PC-9 (cell line): ENCODE data around the gene GSTP1. TPM values are rescaled to one million over a fixed set of nuclear protein-coding genes. Genes with fewer than 3 reads are reported as not detected.
"Not testable (repeated sequence)": the region's sequence is repeated elsewhere in the genome, so short reads cannot be mapped to it uniquely, and the experiment has no call there.

Experiments used
- BruUV-seq: library from RNA; stranded (reverse); fragments of 400-500 nt; replicated peaks from 2 replicates; lab custom pipeline; 2021; lab: Mats Ljungman, UMichigan
- CTCF ChIA-PET: fragments of 300-600 bp; sonication (Branson Sonifier 250); formaldehyde crosslinking; loops from one replicate; lab custom pipeline; 2022; ENCODE audit warnings: antibody characterized with exemption; lab: Charles Lee
- POLR2A ChIA-PET: fragments of 300-600 bp; sonication (Branson Sonifier 250); formaldehyde crosslinking; loops from one replicate; lab custom pipeline; 2022; ENCODE audit warnings: antibody characterized with exemption; ENCODE audit not compliant: unreplicated experiment; lab: Charles Lee
- DNase-seq, 2 experiments: peaks; one replicate each; pipeline versions ENCODE4 v3.0.0 to v3.0.0-alpha.2; 2015 to 2022; ENCODE audit warnings: mixed read lengths in 1 of 2
- H2AFZ ChIP-seq: fragments of 200-600 bp; sonication (generic); 2 replicates; pipeline ENCODE4 v1.8.1; 2017; ENCODE audit warnings: antibody characterized with exemption
- H3F3A ChIP-seq: fragments of 200-600 bp; sonication (generic); 2 replicates; pipeline ENCODE4 v1.8.1; 2017; ENCODE audit warnings: antibody characterized with exemption, mild to moderate bottlenecking, low read depth; ENCODE audit not compliant: insufficient read depth
- H3K27ac ChIP-seq: fragments of 200-600 bp; sonication (generic); 2 replicates; pipeline ENCODE4 v1.6.1; 2016; ENCODE audit warnings: mixed run types
- H3K27me3 ChIP-seq: fragments of 200-600 bp; sonication (generic); 2 replicates; pipeline ENCODE4 v1.6.1; 2016; ENCODE audit warnings: low read depth, mixed run types; ENCODE audit not compliant: insufficient read depth
- H3K36me3 ChIP-seq: fragments of 200-600 bp; sonication (generic); 2 replicates; pipeline ENCODE4 v1.6.1; 2016; ENCODE audit warnings: low read depth, mixed run types
- H3K4me1 ChIP-seq: fragments of 200-600 bp; sonication (generic); replicated peaks from 2 replicates; pipeline ENCODE4 v1.6.1; 2016; ENCODE audit warnings: mixed run types; ENCODE audit not compliant: insufficient read depth
- H3K4me2 ChIP-seq: fragments of 200-600 bp; sonication (generic); 2 replicates; pipeline ENCODE4 v1.6.1; 2017; ENCODE audit warnings: mixed run types
- H3K4me3 ChIP-seq: fragments of 200-600 bp; sonication (generic); 2 replicates; pipeline ENCODE4 v1.6.1; 2016; ENCODE audit warnings: mixed run types
- H3K79me2 ChIP-seq: fragments of 200-600 bp; sonication (generic); 2 replicates; pipeline ENCODE4 v1.6.1; 2017; ENCODE audit warnings: low read depth, mixed run types
- H3K9me2 ChIP-seq: fragments of 200-600 bp; sonication (generic); 2 replicates; pipeline ENCODE4 v1.8.1; 2017; ENCODE audit warnings: mild to moderate bottlenecking; ENCODE audit not compliant: insufficient read depth
- H3K9me3 ChIP-seq: fragments of 200-600 bp; sonication (generic); 2 replicates; pipeline ENCODE4 v1.8.1; 2016; ENCODE audit warnings: low read depth; ENCODE audit not compliant: insufficient read depth
- H4K20me1 ChIP-seq: fragments of 200-600 bp; sonication (generic); 2 replicates; pipeline ENCODE4 v1.8.1; 2017; ENCODE audit not compliant: insufficient read depth
- intact Hi-C: fragments of 100-400 bp; cut with micrococcal nuclease; formaldehyde crosslinking; loops from one replicate; pipeline ENCODE4 v1.10.0; 2022; ENCODE audit not compliant: unreplicated experiment
- total RNA-seq: library from RNA; stranded (reverse); gene quantifications from 2 replicates; pipeline ENCODE4 v1.2.3, GENCODE V29; 2021

The GSTP1 gene
- total RNA-seq, 1 experiment from 2014 or later: 2,063 TPM

- CTCF ChIA-PET: interaction anchor here (0.6 kb wide), 1 partner anchor 424 kb away, joined by 11 read pairs; no protein-coding TSS in a partner anchor
- intact Hi-C loops, H3K79me2 ChIP-seq, H4K20me1 ChIP-seq, H2AFZ ChIP-seq, H3K27ac ChIP-seq, H3K27me3 ChIP-seq, H3K9me3 ChIP-seq, H3F3A ChIP-seq, BruUV-seq, DNase-seq, H3K4me3 ChIP-seq, H3K4me1 ChIP-seq, H3K9me2 ChIP-seq, H3K4me2 ChIP-seq, H3K36me3 ChIP-seq: not testable (repeated sequence)
- POLR2A ChIA-PET: interaction anchor here (0.6 kb wide), 1 partner anchor 66 kb away, joined by 6 read pairs; no protein-coding TSS in a partner anchor
Observed at GRCh38 chr11:67619683-67620618, 36.3 kb downstream of the GSTP1 start.

DNA sequence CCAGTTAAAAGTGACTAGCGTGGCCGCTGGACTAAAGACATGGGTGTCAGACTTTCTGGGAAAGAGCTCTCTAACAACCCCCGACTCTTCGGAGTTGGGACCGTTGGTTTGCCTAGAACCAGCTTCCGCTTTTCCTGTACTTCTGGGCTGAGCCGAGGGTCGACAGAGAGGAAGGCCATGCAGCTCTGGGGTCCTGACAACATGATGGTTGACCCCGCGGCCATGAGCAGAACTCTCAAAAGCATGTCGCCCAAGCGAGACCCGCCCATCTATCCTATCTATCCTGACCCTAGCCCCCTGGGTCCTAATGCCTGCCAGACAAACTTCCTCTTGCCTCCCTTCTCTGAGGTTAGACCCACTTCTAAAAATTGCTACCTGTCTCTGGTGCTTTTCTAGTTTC is 37.0 kb downstream of the GSTP1 start:
- CTCF ChIA-PET, POLR2A ChIA-PET: not testable (repeated sequence)

GRCh38 chr11:67621928-67622327 is 38.3 kb downstream of the GSTP1 start:
- DNase-seq, BruUV-seq, H2AFZ ChIP-seq, intact Hi-C loops, H4K20me1 ChIP-seq, H3K27me3 ChIP-seq, H3K27ac ChIP-seq, POLR2A ChIA-PET, H3F3A ChIP-seq, H3K4me3 ChIP-seq, H3K9me3 ChIP-seq, H3K9me2 ChIP-seq, H3K4me2 ChIP-seq, H3K36me3 ChIP-seq, H3K4me1 ChIP-seq, H3K79me2 ChIP-seq: not testable (repeated sequence)
- CTCF ChIA-PET: interaction anchor here (0.7 kb wide), 1 partner anchor 716 kb away, joined by 3 read pairs; no protein-coding TSS in a partner anchor

More for the DNA sequence above, 37.0 kb downstream of the GSTP1 start:
- H3K4me3 ChIP-seq, BruUV-seq, H3K9me3 ChIP-seq, H3K27me3 ChIP-seq, H3K79me2 ChIP-seq, H4K20me1 ChIP-seq, H2AFZ ChIP-seq, H3K4me1 ChIP-seq, H3K27ac ChIP-seq, DNase-seq, H3K4me2 ChIP-seq, intact Hi-C loops, H3F3A ChIP-seq, H3K36me3 ChIP-seq, H3K9me2 ChIP-seq: not testable (repeated sequence)

GRCh38 chr11:67622905-67623304 is 39.3 kb downstream of the GSTP1 start:
- H3K4me3 ChIP-seq, H3K36me3 ChIP-seq, DNase-seq, H4K20me1 ChIP-seq, H3K4me2 ChIP-seq, POLR2A ChIA-PET, H3K9me2 ChIP-seq, H2AFZ ChIP-seq, H3F3A ChIP-seq, H3K9me3 ChIP-seq, H3K4me1 ChIP-seq, H3K27ac ChIP-seq, intact Hi-C loops, BruUV-seq, H3K27me3 ChIP-seq, H3K79me2 ChIP-seq: not testable (repeated sequence)
- CTCF ChIA-PET: interaction anchor here (0.6 kb wide), 1 partner anchor 9 kb away, joined by 3 read pairs; no protein-coding TSS in a partner anchor

- H3K4me1 ChIP-seq, H3K4me3 ChIP-seq, H3K36me3 ChIP-seq, H3K9me3 ChIP-seq, H3K9me2 ChIP-seq, DNase-seq, CTCF ChIA-PET, BruUV-seq, H3F3A ChIP-seq, intact Hi-C loops, H3K27me3 ChIP-seq, H3K79me2 ChIP-seq, POLR2A ChIA-PET, H4K20me1 ChIP-seq, H3K4me2 ChIP-seq, H3K27ac ChIP-seq, H2AFZ ChIP-seq: not testable (repeated sequence)
Observed at GRCh38 chr11:67623795-67624194, 40.2 kb downstream of the GSTP1 start.

- H3K4me1 ChIP-seq, H3K27me3 ChIP-seq, intact Hi-C loops, H3K9me3 ChIP-seq, BruUV-seq, H3K9me2 ChIP-seq, H3K79me2 ChIP-seq, DNase-seq, H3K4me3 ChIP-seq, H3K36me3 ChIP-seq, H3K27ac ChIP-seq, H2AFZ ChIP-seq, H3F3A ChIP-seq, H3K4me2 ChIP-seq, H4K20me1 ChIP-seq: not testable (repeated sequence)
- ChIA-PET CTCF (interaction anchor here (1.3 kb wide), 1 partner anchor 12 kb away, joined by 3 read pairs; no protein-coding TSS in a partner anchor), POLR2A (interaction anchor here (0.6 kb wide), 1 partner anchor 101 kb away, joined by 4 read pairs; no protein-coding TSS in a partner anchor)
Observed at GRCh38 chr11:67626131-67626833, 42.7 kb downstream of the GSTP1 start.
